Keratinocyte (primary cell): ENCODE measurements around the gene BRSK1. TPM values are rescaled to one million over a fixed set of nuclear protein-coding genes. Genes with fewer than 3 reads are reported as not detected.

Source experiments
- DNase-seq: peaks from one replicate; pipeline ENCODE4 v3.0.0-alpha.2; 2011; ENCODE audit warnings: low read depth, missing footprints, low spot score
- FAIRE-seq: peaks from 2 replicates; lab custom pipeline; 2011; peaks lifted over from hg19 to GRCh38; lab: Jason Lieb, UNC
- H2AFZ ChIP-seq: 2 replicates; pipeline ENCODE4 v1.6.0; 2012; ENCODE audit warnings: low read length, control low read depth, inconsistent platforms; ENCODE audit not compliant: control insufficient read depth
- H3K27ac ChIP-seq: 2 replicates; pipeline ENCODE4 v1.5.1; 2011; ENCODE audit warnings: low read length; ENCODE audit not compliant: control insufficient read depth, insufficient read depth
- H3K27me3 ChIP-seq: 3 replicates; pipeline ENCODE4 v1.6.0; 2011; ENCODE audit warnings: low read length; ENCODE audit not compliant: control insufficient read depth, insufficient read depth; ENCODE audit errors: extremely low read depth
- H3K36me3 ChIP-seq, 2 experiments: 2 replicates in 1 of 2; 3 replicates in 1 of 2; pipeline ENCODE4 v1.5.1; 2011; ENCODE audit warnings: low read length in 2 of 2, mild to moderate bottlenecking in 1 of 2; ENCODE audit not compliant: control insufficient read depth in 2 of 2, insufficient read depth in 2 of 2; ENCODE audit errors: extremely low read depth in 1 of 2
- H3K4me1 ChIP-seq: 3 replicates; pipeline ENCODE4 v1.5.1; 2011; ENCODE audit warnings: low read length; ENCODE audit not compliant: control insufficient read depth, insufficient read depth; ENCODE audit errors: extremely low read depth
- H3K4me2 ChIP-seq: 3 replicates; pipeline ENCODE4 v1.6.0; 2011; ENCODE audit warnings: low read depth, low read length; ENCODE audit not compliant: control insufficient read depth, insufficient read depth; ENCODE audit errors: extremely low read depth
- H3K4me3 ChIP-seq, 3 experiments: fragments of 200-600 bp in 1 of 3; sonication (generic) in 1 of 3; 2 replicates in 2 of 3; 3 replicates in 1 of 3; pipeline ENCODE4 v1.5.1; 2011 to 2016; ENCODE audit warnings: low read length in 3 of 3, mild to moderate bottlenecking in 3 of 3, control low read depth in 2 of 3, inconsistent platforms in 1 of 3, low read depth in 1 of 3, mixed read lengths in 1 of 3, mixed run types in 1 of 3, moderate library complexity in 1 of 3; ENCODE audit not compliant: control insufficient read depth in 2 of 3, insufficient read depth in 2 of 3; ENCODE audit errors: extremely low read depth in 1 of 3
- H3K79me2 ChIP-seq: 2 replicates; pipeline ENCODE4 v1.6.0; 2012; ENCODE audit warnings: low read length; ENCODE audit not compliant: control insufficient read depth, insufficient read depth
- H3K9ac ChIP-seq: 3 replicates; pipeline ENCODE4 v1.6.0; 2011; ENCODE audit warnings: low read length; ENCODE audit not compliant: control insufficient read depth, insufficient read depth; ENCODE audit errors: extremely low read depth
- H3K9me1 ChIP-seq: 3 replicates; pipeline ENCODE4 v1.6.0; 2011; ENCODE audit warnings: low read length; ENCODE audit not compliant: control insufficient read depth, insufficient read depth; ENCODE audit errors: extremely low read depth
- H3K9me3 ChIP-seq: 2 replicates; pipeline ENCODE4 v1.5.1; 2012; ENCODE audit warnings: low read depth, low read length; ENCODE audit not compliant: control insufficient read depth
- H4K20me1 ChIP-seq: 3 replicates; pipeline ENCODE4 v1.6.0; 2011; ENCODE audit warnings: low read length; ENCODE audit not compliant: control insufficient read depth, insufficient read depth; ENCODE audit errors: extremely low read depth
- EZH2 ChIP-seq: IDR thresholded peaks from one replicate; pipeline ENCODE4 v1.6.1; 2012; ENCODE audit warnings: inconsistent platforms, mild to moderate bottlenecking, low read length, moderate library complexity
- dilution Hi-C: fragments of 300-500 bp; cut with MboI; formaldehyde crosslinking; loops from one replicate; pipeline ENCODE4 v1.7.0; 2020; ENCODE audit warnings: low sequenced_read_pairs; ENCODE audit not compliant: extremely low pct_ligation_motif_present
- polyA plus RNA-seq, 5 experiments: library from polyadenylated mRNA; depleted of rRNA in 3 of 5; stranded (reverse) in 3 of 5; stranded (forward) in 1 of 5; unstranded in 1 of 5; fragments of >200 nt; gene quantifications; 1 replicate in 1 of 5; 2 replicates in 3 of 5; 3 replicates in 1 of 5; pipeline versions ENCODE4 v1.2.1 to v1.2.3, GENCODE V29; 2011 to 2012; ENCODE audit warnings: missing spikeins in 2 of 5, low read depth in 1 of 5, low replicate concordance in 1 of 5
- TF ChIP-seq, protein P1 (sequence below), 3 experiments: IDR thresholded peaks in 1 of 3; conservative IDR thresholded peaks in 1 of 3; optimal IDR thresholded peaks in 1 of 3; 2 replicates in 2 of 3; 3 replicates in 1 of 3; pipeline versions ENCODE3 to v1.5.1; 2011; ENCODE audit warnings: low read length in 3 of 3, mild to moderate bottlenecking in 3 of 3, moderate library complexity in 2 of 3, control low read depth in 1 of 3, inconsistent platforms in 1 of 3; ENCODE audit not compliant: insufficient read depth in 2 of 3; ENCODE audit errors: extremely low read depth in 1 of 3

BRSK1 gene
- polyA plus RNA-seq, 1 donor (not counting 4 experiments of a cell fraction or from before 2014, with no cell fraction given): 0.46 TPM

DNA sequence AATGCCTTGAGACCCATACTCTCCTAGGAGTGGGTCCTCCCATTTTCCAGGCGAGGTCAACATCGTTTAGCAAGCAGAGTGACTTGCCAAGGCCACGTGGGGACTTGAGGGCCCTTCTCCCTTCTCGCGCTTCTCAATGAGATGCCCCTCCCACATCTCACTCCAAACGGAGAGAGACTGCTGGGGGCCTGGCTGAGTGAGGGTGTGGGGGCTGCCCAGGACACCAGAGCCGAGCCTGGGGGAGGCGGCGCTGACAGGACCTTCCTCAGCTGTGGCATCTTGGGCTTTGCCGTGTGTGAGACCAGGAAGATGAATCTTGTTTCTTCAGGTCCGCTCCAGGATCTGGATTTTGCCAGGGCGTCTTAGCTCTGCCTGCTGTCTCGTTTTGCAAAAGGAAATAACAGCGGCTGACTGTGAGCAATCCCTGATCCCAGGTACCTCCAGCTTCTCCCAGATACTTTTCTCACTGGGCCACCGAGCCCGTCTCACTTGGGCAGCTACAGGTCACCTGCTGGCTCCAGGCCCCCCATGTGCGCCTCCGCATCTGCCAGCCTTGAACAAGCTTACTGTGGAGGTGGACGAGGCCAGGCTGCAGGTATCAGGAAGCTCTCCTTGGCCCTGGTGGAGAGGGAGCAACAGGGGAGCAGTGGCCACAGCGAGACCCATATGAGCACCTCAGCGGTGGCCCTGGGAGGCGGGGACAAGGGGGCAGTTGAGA lies 64.7 kb downstream of the BRSK1 start:
- H2AFZ ChIP-seq: no peak overlapping the region
- dilution Hi-C loops: no loop called here
- no peaks in the 10 kb centered on the region for H4K20me1 ChIP-seq
- H3K4me2 ChIP-seq: no peak overlapping the region
- H3K9me3 ChIP-seq: no peaks in the 10 kb centered on the region
- FAIRE-seq (no peak), DNase-seq (no peak)
- no peaks in the 10 kb centered on the region for H3K9me1 ChIP-seq
- H3K27me3 ChIP-seq: peaks cover 22% of the 10 kb centered on the region
- H3K79me2 ChIP-seq: no peaks in the 10 kb centered on the region
- H3K27ac ChIP-seq: no peak overlapping the region
- no peak overlapping the region for H3K4me3 ChIP-seq
- TF ChIP-seq EZH2: no peak
- TF ChIP-seq, protein P1, sequence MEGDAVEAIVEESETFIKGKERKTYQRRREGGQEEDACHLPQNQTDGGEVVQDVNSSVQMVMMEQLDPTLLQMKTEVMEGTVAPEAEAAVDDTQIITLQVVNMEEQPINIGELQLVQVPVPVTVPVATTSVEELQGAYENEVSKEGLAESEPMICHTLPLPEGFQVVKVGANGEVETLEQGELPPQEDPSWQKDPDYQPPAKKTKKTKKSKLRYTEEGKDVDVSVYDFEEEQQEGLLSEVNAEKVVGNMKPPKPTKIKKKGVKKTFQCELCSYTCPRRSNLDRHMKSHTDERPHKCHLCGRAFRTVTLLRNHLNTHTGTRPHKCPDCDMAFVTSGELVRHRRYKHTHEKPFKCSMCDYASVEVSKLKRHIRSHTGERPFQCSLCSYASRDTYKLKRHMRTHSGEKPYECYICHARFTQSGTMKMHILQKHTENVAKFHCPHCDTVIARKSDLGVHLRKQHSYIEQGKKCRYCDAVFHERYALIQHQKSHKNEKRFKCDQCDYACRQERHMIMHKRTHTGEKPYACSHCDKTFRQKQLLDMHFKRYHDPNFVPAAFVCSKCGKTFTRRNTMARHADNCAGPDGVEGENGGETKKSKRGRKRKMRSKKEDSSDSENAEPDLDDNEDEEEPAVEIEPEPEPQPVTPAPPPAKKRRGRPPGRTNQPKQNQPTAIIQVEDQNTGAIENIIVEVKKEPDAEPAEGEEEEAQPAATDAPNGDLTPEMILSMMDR (optimal IDR thresholded peaks at IDR 0.05 in 1 of 3, IDR thresholded peaks at IDR 0.05 in 1 of 3, conservative IDR thresholded peaks at IDR 0.05 in 1 of 3; ENCODE audit: extremely low read depth in 1 of 3, insufficient read depth in 2 of 3, low read length in 3 of 3): no peak
- peaks cover 0 to 8% of the 10 kb centered on the region in 2 experiments for H3K36me3 ChIP-seq
- H3K4me1 ChIP-seq: peaks cover 7% of the 10 kb centered on the region
- H3K9ac ChIP-seq: no peak overlapping the region

GRCh38 chr19:55350620-55351315 lies 67.0 kb downstream of the BRSK1 start:
- DNase-seq: no peak
- Histone ChIP-seq H3K36me3 (peaks cover 0 to 4% of the 10 kb centered on the region in 2 experiments), H3K4me2 (no peak overlapping the region), H2AFZ (no peak overlapping the region), H4K20me1 (no peaks in the 10 kb centered on the region), H3K27ac (no peak overlapping the region), H3K4me1 (peaks cover 9% of the 10 kb centered on the region), H3K9me3 (no peaks in the 10 kb centered on the region), H3K79me2 (no peaks in the 10 kb centered on the region), H3K27me3 (peaks cover 25% of the 10 kb centered on the region), H3K9ac (no peak overlapping the region), H3K9me1 (no peaks in the 10 kb centered on the region), H3K4me3 (no peak overlapping the region)
- FAIRE-seq: no peak
- TF ChIP-seq EZH2: no peak
- dilution Hi-C loops: no loop called here
